T1000 (cell line): Measurements from ENCODE around the gene EIPR1.

Experiments used
- DNase-seq: peaks from one replicate; lab custom pipeline; 2025; ENCODE audit warnings: mixed read lengths; lab: John Stamatoyannopoulos, UW

EIPR1 gene

DNA sequence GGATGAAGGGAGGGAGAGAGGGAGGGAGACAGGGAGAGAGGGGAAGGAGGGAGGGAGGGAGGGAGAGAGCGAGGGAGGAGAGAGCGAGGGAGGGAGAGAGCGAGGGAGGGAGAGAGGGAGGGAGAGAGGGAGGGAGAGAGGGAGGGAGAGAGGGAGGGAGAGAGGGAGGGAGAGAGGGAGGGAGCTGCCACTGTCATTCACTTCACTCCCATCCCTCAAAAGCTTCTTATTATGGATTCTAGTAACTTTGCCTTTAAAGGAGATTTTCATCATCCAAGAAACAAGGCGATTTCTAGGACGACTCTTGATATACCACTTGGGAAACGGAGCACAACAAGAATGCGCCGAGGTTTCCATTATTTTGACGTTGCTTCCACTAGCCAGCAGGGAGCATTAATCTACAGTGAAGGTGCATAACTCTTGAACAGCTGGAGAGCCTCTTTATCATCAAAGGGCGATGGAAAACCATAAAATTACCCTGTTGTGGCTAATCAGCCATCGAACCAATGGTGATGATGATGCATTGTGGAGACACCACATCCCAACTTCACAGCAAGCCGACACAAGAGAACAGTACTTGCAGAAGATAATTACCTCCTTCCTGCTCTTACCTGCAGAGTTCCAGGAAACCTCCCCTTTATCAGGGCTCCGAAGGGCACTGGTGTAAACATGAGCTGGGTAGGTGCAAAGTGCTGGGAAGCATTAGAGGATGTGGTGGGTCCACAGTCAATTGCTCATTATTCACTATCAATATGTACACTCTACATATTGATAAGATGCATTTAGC, 130.5 kb downstream of the EIPR1 start:
- DNase-seq: no peak

GRCh38 chr2:3246406-3246805, 131.2 kb downstream of the EIPR1 start:
- no peak for DNase-seq

DNA sequence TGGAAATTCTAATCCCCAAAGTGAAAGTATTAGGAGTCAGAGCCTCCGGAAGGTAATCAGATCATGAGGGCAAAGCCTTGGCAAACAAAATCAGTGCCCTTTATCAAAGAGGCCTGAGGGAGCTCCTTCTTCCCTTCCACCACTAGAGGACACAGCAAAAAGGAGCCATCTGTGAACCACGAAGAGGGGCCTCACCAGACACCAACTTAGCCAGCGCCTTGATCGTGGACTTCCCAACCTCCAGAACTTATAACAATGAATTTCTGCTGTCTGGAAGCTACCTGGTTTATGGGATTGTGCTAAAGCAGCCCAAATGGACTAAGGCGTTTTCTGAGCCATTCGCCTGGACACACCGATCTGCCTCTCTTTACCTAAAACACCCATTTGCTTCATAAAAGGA, 133.1 kb downstream of the EIPR1 start:
- DNase-seq: no peak

DNA sequence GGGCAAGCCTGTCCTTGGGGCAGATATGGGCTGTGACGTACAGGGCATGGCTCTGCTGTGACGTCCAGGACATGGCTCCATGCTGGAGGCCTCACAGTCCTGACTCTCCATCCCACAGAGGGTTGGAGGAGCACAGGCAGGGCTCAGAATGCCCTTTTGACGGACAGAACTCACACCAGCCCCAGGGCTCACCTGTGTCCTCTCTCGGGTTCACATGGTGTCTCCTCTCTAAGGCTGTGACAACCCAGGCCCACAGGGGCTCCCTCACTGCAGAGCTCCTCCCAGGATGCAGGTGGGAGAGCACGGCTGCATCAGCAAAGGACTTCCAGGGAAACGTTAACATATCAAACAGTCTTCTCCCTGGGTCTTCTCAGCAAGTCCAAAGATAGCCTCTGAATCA, 133.8 kb downstream of the EIPR1 start:
- DNase-seq: no peak

GRCh38 chr2:3242747-3243369, 134.8 kb downstream of the EIPR1 start:
- no peak for DNase-seq

DNA sequence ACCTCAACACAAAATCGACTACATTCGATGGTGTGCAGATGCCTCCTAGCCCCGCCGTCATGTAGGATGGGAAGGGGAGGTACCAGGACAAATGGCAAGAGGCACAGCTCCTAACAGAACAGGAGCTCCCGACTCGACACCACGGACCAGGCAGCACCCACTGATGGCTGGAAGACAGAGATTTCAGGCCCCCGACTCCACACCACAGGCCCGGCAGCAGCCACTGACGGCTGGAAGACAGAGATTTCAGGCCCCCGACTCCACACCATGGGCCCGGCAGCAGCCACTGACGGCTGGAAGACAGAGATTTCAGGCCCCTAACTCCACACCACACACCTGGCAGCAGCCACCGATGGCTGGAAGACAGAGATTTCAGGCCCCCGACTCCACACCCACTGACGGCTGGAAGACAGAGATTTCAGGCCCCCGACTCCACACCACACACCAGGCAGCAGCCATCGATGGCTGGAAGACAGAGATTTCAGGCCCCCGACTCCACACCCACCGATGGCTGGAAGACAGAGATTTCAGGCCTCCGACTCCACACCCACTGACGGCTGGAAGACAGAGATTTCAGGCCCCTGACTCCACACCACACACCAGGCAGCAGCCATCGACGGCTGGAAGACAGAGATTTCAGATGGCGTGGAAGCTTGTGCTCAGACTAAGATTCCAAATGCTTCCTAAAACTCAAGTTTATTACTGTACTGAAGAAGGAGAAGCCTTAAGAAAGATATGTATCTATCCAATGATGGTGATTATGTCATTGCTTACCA, 135.5 kb downstream of the EIPR1 start:
- DNase-seq: no peak

- DNase-seq: no peak
Observed at GRCh38 chr2:3238951-3239841, 138.4 kb downstream of the EIPR1 start.

- no peak for DNase-seq
Observed at GRCh38 chr2:3236300-3237045, 141.1 kb downstream of the EIPR1 start.

DNA sequence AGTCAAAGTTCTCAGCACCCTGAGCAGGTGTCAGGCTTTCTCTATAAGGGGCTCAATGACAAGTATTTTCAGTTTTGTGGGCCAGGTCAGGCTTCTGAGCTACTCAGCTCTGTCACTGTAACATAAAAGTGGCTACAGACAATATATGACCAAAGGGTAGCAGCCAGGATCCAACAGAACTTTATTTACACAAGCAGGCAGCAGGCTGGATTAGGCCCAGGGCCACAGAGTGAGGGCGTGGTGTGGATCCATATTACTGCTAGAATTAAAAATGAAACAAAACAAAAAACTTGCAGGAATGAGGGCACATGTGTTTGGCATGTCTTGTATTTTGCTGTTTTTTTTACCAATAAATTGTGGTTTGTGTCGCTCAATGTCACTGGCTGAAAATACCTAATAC, 143.7 kb downstream of the EIPR1 start:
- DNase-seq: no peak

GRCh38 chr2:3229221-3229620, 148.4 kb downstream of the EIPR1 start:
- no peak for DNase-seq

GRCh38 chr2:3224681-3225080, 152.9 kb downstream of the EIPR1 start:
- DNase-seq: no peak

DNA sequence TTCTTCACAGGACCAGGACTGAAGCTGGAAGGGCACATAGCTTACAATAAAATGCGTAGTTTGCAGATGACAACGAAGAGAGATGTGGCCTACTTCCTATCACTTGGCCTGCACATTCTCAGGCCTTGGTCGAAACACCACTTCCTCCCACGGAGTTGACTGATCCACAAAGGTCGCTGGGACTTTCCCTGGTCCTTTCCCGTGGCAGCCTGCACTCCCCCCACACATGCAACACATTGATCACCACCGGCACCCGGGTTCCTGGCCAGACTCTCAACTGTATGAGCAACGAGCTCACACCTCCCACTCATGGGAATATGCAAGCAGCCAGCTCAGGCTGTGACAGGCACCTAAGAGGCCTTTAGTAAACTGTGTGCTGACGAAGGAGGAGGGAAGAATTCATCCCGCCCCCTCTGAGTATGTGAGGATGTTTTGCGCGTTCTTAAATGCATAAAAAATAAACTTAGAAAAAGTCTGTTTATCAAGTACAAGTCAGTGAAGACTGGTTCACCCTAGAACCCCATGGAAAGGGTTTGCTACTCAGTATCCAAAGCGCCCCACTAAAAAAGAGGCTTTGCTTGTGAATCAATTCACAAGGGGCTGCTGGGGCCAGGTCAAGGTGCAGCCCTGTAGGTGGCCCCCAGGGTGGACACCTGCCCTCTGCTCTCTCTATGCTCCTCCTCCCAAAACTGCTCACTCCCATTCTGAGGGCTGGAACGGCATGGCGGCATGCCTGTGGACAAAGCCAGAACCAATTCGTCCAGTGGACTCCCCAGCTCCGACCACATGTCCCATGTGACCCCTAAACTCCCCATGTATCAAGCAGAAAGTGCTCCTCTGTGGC, 154.3 kb downstream of the EIPR1 start:
- DNase-seq: no peak

DNA sequence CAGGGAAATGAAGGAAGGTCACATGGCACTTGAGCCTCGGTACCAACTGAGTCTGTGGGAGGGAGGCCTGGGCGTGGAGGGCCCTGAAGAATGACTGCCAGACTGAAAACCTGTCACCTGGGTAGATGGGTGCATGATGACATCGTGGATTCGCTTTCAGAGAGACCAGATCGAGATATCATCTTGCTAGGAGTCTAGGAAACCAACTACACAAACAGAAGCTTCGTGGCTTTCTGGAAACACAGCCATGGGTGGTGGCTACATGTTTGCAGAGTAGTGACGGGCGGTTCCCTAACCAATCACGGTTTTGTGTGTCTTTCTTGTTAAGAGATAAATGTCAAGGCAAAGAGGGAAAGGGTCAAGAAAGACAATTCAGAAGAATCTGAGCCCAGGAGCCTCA, 155.0 kb downstream of the EIPR1 start:
- no peak for DNase-seq

GRCh38 chr2:3219536-3219935, 158.1 kb downstream of the EIPR1 start:
- no peak for DNase-seq

DNA sequence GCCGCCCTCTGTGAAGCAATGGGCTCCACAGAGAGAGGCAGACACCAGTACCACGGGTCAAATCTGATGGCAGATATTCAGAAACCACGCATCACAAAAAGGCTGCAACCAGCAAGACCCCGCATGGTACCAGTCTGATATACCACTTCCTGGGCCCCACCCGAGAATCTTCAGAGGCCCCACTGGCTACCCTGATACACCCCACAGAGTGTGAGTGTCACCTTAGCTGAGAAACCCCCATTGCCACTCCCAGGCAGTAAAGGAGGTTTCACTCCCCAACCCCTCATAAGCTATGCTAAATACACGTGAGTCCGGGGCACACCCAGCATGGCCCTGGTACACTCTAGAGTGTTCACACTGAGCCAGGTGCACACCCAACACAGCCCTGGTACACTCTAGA, 160.0 kb downstream of the EIPR1 start:
- no peak for DNase-seq

- no peak for DNase-seq
Observed at GRCh38 chr2:3216841-3217495, 160.7 kb downstream of the EIPR1 start.

DNA sequence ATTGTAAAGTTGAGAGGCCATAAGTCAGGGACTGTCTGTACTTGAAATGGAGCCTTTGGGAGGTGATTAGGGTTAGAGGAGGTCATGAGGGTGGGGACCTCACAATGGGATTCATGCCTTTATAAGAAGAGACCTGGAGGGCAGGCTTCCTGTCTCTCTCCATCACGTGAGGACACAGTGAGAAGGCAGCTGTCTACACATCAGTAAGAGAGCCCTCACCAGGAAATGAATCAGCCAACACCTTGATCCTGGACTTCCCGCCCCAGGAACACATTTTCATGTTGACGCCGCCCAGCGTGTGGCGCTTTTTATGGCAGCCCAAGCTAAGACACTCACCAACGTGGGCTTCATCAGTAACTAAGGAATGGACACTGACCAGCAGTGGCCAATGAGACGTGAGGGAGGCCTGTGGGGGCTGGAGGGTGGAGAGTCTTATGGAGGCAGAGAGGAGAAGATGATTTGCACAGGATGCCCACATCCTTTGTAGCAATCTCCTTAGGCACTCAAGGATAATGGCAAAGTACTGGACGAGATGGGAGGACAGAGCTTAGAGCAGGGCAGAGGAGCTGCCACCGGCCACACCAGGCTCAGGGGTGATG, 162.7 kb downstream of the EIPR1 start:
- DNase-seq: no peak

- no peak for DNase-seq
Observed at GRCh38 chr2:3214065-3214464, 163.6 kb downstream of the EIPR1 start.

DNA sequence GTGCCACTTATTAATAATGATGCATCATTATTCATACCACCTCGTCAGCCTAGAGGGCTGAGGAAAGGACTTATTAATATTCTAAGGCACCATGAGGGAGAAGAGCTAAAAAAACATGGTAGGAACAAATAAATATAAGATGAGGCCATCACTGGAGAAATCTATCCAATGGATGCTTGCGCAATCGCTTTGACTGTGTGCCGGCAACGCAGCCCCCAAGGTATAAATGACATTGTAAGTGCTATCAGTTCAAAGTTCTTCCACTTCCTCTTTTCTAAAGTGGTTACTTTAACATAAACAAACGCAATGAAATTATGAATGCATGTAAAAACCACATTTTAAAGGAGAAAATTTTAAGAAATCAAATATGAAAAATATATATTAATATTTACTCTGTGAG, 164.6 kb downstream of the EIPR1 start:
- DNase-seq: no peak

DNA sequence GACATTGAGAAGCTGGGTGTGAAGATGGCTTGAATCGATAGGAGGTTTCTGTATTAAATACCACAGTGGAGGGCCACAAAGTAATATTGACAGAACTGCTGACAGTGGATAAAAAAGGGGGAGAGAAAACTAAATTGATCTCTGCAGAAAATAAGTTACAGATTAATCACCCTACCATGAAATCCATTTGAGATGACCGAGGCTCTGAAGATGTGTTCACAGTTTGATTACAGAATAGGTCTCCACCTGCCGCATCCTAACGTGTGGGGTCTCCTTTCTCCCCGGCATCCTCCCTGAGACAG, 165.6 kb downstream of the EIPR1 start:
- DNase-seq: no peak
